Neuronal stem cell (in vitro differentiated cells): ENCODE data around the gene ACOT9.

Source experiments
- DNase-seq: peaks from one replicate; pipeline ENCODE4 v3.0.0-alpha.2; 2013; ENCODE audit warnings: low spot score
- H2AFZ ChIP-seq: one replicate; pipeline ENCODE4 v1.6.1; 2013; ENCODE audit warnings: mild to moderate bottlenecking, low read length, inconsistent platforms
- H2AK5ac ChIP-seq: 2 replicates; pipeline ENCODE4 v1.6.1; 2013; ENCODE audit warnings: low read depth, mild to moderate bottlenecking, inconsistent platforms, low read length, moderate library complexity, mixed read lengths
- H2BK120ac ChIP-seq: 2 replicates; pipeline ENCODE4 v1.6.1; 2013; ENCODE audit warnings: low read depth, mild to moderate bottlenecking, inconsistent platforms, low read length, moderate library complexity, mixed read lengths
- H2BK12ac ChIP-seq: one replicate; pipeline ENCODE4 v1.6.1; 2013; ENCODE audit warnings: low read length, inconsistent platforms
- H2BK15ac ChIP-seq: 2 replicates; pipeline ENCODE4 v1.6.1; 2013; ENCODE audit warnings: mild to moderate bottlenecking, low read length, inconsistent platforms, mixed read lengths
- H2BK5ac ChIP-seq: one replicate; pipeline ENCODE4 v1.6.1; 2013; ENCODE audit warnings: inconsistent platforms, mild to moderate bottlenecking, low read length, moderate library complexity
- H3K14ac ChIP-seq: one replicate; pipeline ENCODE4 v1.6.1; 2013; ENCODE audit warnings: low read length, inconsistent platforms
- H3K18ac ChIP-seq: 2 replicates; pipeline ENCODE4 v1.6.1; 2013; ENCODE audit warnings: low read length, inconsistent platforms
- H3K23ac ChIP-seq: 2 replicates; pipeline ENCODE4 v1.6.1; 2013; ENCODE audit warnings: low read depth, mild to moderate bottlenecking, mixed read lengths, low read length, inconsistent platforms; ENCODE audit not compliant: poor library complexity
- H3K27ac ChIP-seq: replicated peaks from 3 replicates; pipeline ENCODE4 v1.5.1; 2013; ENCODE audit warnings: low read length, inconsistent platforms
- H3K27me3 ChIP-seq, 3 experiments: 2 replicates each; pipeline ENCODE4 v1.6.1; 2013; ENCODE audit warnings: low read length in 3 of 3, mild to moderate bottlenecking in 2 of 3, inconsistent platforms in 1 of 3, low read depth in 1 of 3, mixed read lengths in 1 of 3, moderate library complexity in 1 of 3; ENCODE audit not compliant: control insufficient read depth in 3 of 3, insufficient read depth in 3 of 3
- H3K36me3 ChIP-seq, 2 donors: replicated peaks in 1 of 2; 2 replicates each; pipeline ENCODE4 v1.6.1; 2013; ENCODE audit warnings: low read length in 2 of 2; ENCODE audit not compliant: control insufficient read depth in 2 of 2, insufficient read depth in 2 of 2
- H3K4ac ChIP-seq: 2 replicates; pipeline ENCODE4 v1.6.1; 2013; ENCODE audit warnings: inconsistent platforms, mild to moderate bottlenecking, low read length, moderate library complexity
- H3K4me1 ChIP-seq, 2 donors: 1 replicate in 1 of 2; 2 replicates in 1 of 2; pipeline ENCODE4 v1.6.1; 2013; ENCODE audit warnings: low read length in 2 of 2, low read depth in 1 of 2; ENCODE audit not compliant: control insufficient read depth in 2 of 2, insufficient read depth in 1 of 2
- H3K4me2 ChIP-seq: one replicate; pipeline ENCODE4 v1.6.1; 2013; ENCODE audit warnings: mild to moderate bottlenecking, low read length, inconsistent platforms; ENCODE audit not compliant: insufficient read depth, poor library complexity, severe bottlenecking
- H3K4me3 ChIP-seq, 2 donors: 2 replicates each; pipeline ENCODE4 v1.5.1; 2013; ENCODE audit warnings: low read length in 2 of 2, mild to moderate bottlenecking in 2 of 2, inconsistent platforms in 1 of 2, moderate library complexity in 1 of 2
- H3K79me1 ChIP-seq: one replicate; pipeline ENCODE4 v1.6.1; 2013; ENCODE audit warnings: low read depth, mild to moderate bottlenecking, inconsistent platforms, low read length, moderate library complexity
- H3K9ac ChIP-seq: one replicate; pipeline ENCODE4 v1.6.1; 2013; ENCODE audit warnings: mild to moderate bottlenecking, low read depth, low read length, inconsistent platforms; ENCODE audit not compliant: poor library complexity
- H3K9me3 ChIP-seq, 2 donors: replicated peaks in 1 of 2; 2 replicates each; pipeline versions ENCODE3 to v1.6.1; 2013; ENCODE audit warnings: low read length in 2 of 2, mild to moderate bottlenecking in 2 of 2, inconsistent platforms in 1 of 2, low read depth in 1 of 2, mixed read lengths in 1 of 2, moderate library complexity in 1 of 2; ENCODE audit not compliant: control insufficient read depth in 2 of 2, insufficient read depth in 1 of 2
- H4K8ac ChIP-seq: one replicate; pipeline ENCODE4 v1.6.1; 2013; ENCODE audit warnings: low read depth, mild to moderate bottlenecking, inconsistent platforms, low read length, moderate library complexity
- H4K91ac ChIP-seq: one replicate; pipeline ENCODE4 v1.6.1; 2013; ENCODE audit warnings: low read length, low read depth, mild to moderate bottlenecking, inconsistent platforms; ENCODE audit not compliant: poor library complexity
- WGBS, 2 donors: extraction: QIAGEN DNeasy Blood & Tissue Kit; methylation state at CpG; one replicate each; pipeline ENCODE4 v1.1.7; 2013; ENCODE audit warnings: missing lambda C conversion rate in 2 of 2, mixed read lengths in 1 of 2; ENCODE audit not compliant: insufficient read length in 2 of 2, insufficient replicate concordance in 1 of 2; ENCODE audit errors: extremely low coverage in 2 of 2; 5-methylcytosine and 5-hydroxymethylcytosine counted together

The ACOT9 gene

DNA sequence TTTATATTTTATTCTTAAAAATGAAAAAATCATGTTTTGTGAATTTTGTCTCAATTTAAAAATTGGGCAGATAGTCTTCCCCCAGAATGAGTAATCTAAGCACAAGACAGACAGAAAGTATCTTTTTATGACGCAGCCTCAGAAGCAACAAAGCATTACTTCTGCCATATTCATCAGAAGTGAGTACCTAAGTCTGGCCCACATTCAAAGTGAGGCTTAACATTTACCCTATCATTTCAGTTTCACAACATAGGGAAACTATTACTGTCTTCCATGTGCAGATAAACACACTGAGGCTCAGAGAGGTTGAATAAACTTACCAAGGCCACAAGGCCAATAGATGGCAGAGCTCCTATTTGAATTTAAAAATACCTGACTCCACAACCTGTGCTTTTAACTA, 80.2 kb downstream of the ACOT9 start:
- no peak overlapping the region for H3K27ac ChIP-seq
- no peaks in the 10 kb centered on the region for H3K79me1 ChIP-seq
- H3K18ac ChIP-seq: no peak overlapping the region
- no peak overlapping the region for H3K4me2 ChIP-seq
- no peaks in the 10 kb centered on the region for H3K36me3 ChIP-seq
- H3K23ac ChIP-seq: no peak overlapping the region
- no peak overlapping the region for H2BK120ac ChIP-seq
- no peak overlapping the region for H2BK15ac ChIP-seq
- no peak overlapping the region for H3K14ac ChIP-seq
- H3K27me3 ChIP-seq: no peaks in the 10 kb centered on the region
- H2BK5ac ChIP-seq: no peak overlapping the region
- WGBS, 2 donors: no CpG with 5 or more reads among the region's 1 CpG
- no peak overlapping the region for H2AFZ ChIP-seq
- no peak overlapping the region for H3K4ac ChIP-seq
- H3K4me1 ChIP-seq: no peaks in the 10 kb centered on the region
- no peak overlapping the region for H3K4me3 ChIP-seq
- H4K91ac ChIP-seq: no peak overlapping the region
- no peak overlapping the region for H4K8ac ChIP-seq
- DNase-seq: no peak
- no peaks in the 10 kb centered on the region for H3K9me3 ChIP-seq
- H2BK12ac ChIP-seq: no peak overlapping the region
- H3K9ac ChIP-seq: no peak overlapping the region
- no peak overlapping the region for H2AK5ac ChIP-seq

DNA sequence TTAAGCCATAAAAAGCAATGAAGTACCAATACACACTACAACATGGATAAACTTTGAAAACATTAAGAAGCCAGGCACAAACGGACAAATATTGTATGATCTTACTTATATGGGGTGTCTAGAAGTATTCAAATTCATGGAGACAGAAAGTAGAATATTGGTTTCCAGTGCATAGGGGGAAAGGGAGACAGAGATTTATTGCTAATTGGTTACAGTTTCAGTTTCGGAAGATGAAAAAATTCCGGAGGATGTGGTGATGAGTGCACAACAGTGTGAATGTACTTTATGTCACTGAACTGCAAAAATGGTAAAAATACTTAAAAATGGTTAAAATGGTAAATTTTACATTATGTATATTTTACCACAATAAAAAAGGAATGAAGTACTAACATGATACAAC, 80.9 kb downstream of the ACOT9 start:
- Histone ChIP-seq H3K23ac (no peak overlapping the region), H2AK5ac (no peak overlapping the region), H2BK120ac (no peak overlapping the region), H3K4me2 (no peak overlapping the region), H3K9ac (no peak overlapping the region), H3K27ac (no peak overlapping the region), H3K18ac (no peak overlapping the region), H3K4me3 (no peak overlapping the region), H3K36me3 (no peaks in the 10 kb centered on the region), H4K91ac (no peak overlapping the region), H2BK12ac (no peak overlapping the region), H3K27me3 (no peaks in the 10 kb centered on the region), H3K4ac (no peak overlapping the region), H4K8ac (no peak overlapping the region), H3K79me1 (no peaks in the 10 kb centered on the region), H2AFZ (no peak overlapping the region), H3K9me3 (no peaks in the 10 kb centered on the region), H3K4me1 (no peaks in the 10 kb centered on the region), H3K14ac (no peak overlapping the region), H2BK15ac (no peak overlapping the region), H2BK5ac (no peak overlapping the region)
- WGBS, 2 donors: no CpG with 5 or more reads among the region's 3 CpGs
- DNase-seq: no peak

DNA sequence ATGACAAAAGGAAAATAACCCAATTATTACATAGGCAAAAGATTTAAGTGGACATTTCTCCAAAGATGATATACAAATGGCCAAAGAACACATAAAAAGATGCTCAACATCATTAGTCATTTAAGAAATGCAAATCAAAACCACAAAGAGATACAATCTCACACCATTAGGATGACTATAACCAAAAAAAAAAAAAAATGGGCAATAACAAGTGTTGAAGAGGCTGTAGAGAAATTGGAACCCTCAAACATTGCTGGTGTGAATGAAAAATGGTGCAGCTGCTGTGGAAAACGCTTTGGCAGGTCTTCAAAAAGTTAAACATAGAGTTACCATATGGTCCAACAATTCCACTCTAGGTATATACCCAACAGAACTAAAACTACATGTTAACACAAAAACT, 81.4 kb downstream of the ACOT9 start:
- Histone ChIP-seq H3K18ac (no peak overlapping the region), H3K27ac (no peak overlapping the region), H2BK12ac (no peak overlapping the region), H3K14ac (no peak overlapping the region), H3K36me3 (no peaks in the 10 kb centered on the region), H4K8ac (no peak overlapping the region), H2BK15ac (no peak overlapping the region), H3K79me1 (no peaks in the 10 kb centered on the region), H3K9ac (no peak overlapping the region), H3K23ac (no peak overlapping the region), H3K4me1 (no peaks in the 10 kb centered on the region), H2BK5ac (no peak overlapping the region), H2BK120ac (no peak overlapping the region), H3K4me3 (no peak overlapping the region), H3K9me3 (no peaks in the 10 kb centered on the region), H2AK5ac (no peak overlapping the region), H3K27me3 (no peaks in the 10 kb centered on the region), H2AFZ (no peak overlapping the region), H3K4me2 (no peak overlapping the region), H3K4ac (no peak overlapping the region), H4K91ac (no peak overlapping the region)
- no CpG with 5 or more reads among the region's 1 CpG for WGBS, 2 donors
- no peak for DNase-seq

DNA sequence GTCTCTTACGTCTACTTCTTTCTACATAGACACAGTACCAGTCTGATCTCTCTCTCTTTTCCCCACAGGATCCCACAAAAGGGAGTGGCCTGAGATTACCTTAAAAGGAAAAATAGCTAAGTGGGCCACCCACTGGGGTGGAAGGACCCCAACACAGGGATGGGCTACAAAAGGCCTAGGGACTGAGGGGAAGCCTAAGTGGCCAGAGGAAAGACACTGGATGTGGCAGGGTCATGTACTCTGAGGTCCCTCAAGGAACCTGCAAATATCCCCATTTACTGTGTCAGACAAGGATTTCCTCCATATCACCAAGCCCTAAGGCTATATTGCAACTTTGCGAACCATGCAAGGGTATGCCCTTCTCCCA, 82.3 kb downstream of the ACOT9 start:
- no peak overlapping the region for H2BK12ac ChIP-seq
- H3K14ac ChIP-seq: no peak overlapping the region
- no peak overlapping the region for H2BK15ac ChIP-seq
- no peak overlapping the region for H2AFZ ChIP-seq
- H3K18ac ChIP-seq: no peak overlapping the region
- no peak overlapping the region for H3K4ac ChIP-seq
- H2BK120ac ChIP-seq: no peak overlapping the region
- H4K91ac ChIP-seq: no peak overlapping the region
- DNase-seq: no peak
- no peak overlapping the region for H2AK5ac ChIP-seq
- H3K79me1 ChIP-seq: no peaks in the 10 kb centered on the region
- no peak overlapping the region for H3K23ac ChIP-seq
- H3K4me3 ChIP-seq: no peak overlapping the region
- no CpG with 5 or more reads among the region's 2 CpGs for WGBS, 2 donors
- no peaks in the 10 kb centered on the region for H3K4me1 ChIP-seq
- no peaks in the 10 kb centered on the region for H3K27me3 ChIP-seq
- H2BK5ac ChIP-seq: no peak overlapping the region
- H4K8ac ChIP-seq: no peak overlapping the region
- H3K4me2 ChIP-seq: no peak overlapping the region
- no peaks in the 10 kb centered on the region for H3K36me3 ChIP-seq
- H3K27ac ChIP-seq: no peak overlapping the region
- H3K9ac ChIP-seq: no peak overlapping the region
- H3K9me3 ChIP-seq: no peaks in the 10 kb centered on the region
